HepG2 (cell line): ENCODE measurements around the gene EWSR1. TPM values are rescaled to one million over a fixed set of nuclear protein-coding genes. Genes with fewer than 3 reads are reported as not detected.

Source experiments
- GATA4 ChIP-seq: sonication (generic); IDR thresholded peaks from 2 replicates; pipeline ENCODE4 v1.6.1; 2016; ENCODE audit warnings: antibody characterized with exemption, low read depth, borderline replicate concordance
- NR2C2 ChIP-seq: sonication (generic); formaldehyde crosslinking; IDR thresholded peaks from 2 replicates; pipeline ENCODE4 v1.4.0; 2020; ENCODE audit warnings: missing genetic modification reagents, mild to moderate bottlenecking, moderate library complexity, borderline replicate concordance
- SALL2 ChIP-seq: sonication (generic); formaldehyde crosslinking; IDR thresholded peaks from 2 replicates; pipeline ENCODE4 v1.8.1; 2023; ENCODE audit warnings: mild to moderate bottlenecking, missing genetic modification reagents, inconsistent platforms
- SKI ChIP-seq: fragments of 450-650 bp; IDR thresholded peaks from one replicate; pipeline ENCODE4 v1.6.1; 2018; ENCODE audit warnings: mild to moderate bottlenecking; ENCODE audit not compliant: partially characterized antibody
- TBX2 ChIP-seq: sonication (generic); formaldehyde crosslinking; IDR thresholded peaks from 2 replicates; pipeline ENCODE4 v1.5.0; 2020; ENCODE audit warnings: missing genetic modification reagents, mild to moderate bottlenecking, borderline replicate concordance
- ZFP1 ChIP-seq: IDR thresholded peaks from 2 replicates; pipeline ENCODE4 v1.6.1; 2016
- ZFP36L2 ChIP-seq: sonication (generic); formaldehyde crosslinking; IDR thresholded peaks from 2 replicates; pipeline ENCODE4 v1.4.0; 2020; ENCODE audit warnings: missing genetic modification reagents
- ZFYVE20 ChIP-seq: sonication (generic); formaldehyde crosslinking; IDR thresholded peaks from 2 replicates; pipeline ENCODE4 v1.8.0; 2023; ENCODE audit warnings: low read depth, mild to moderate bottlenecking, moderate library complexity, missing genetic modification reagents, borderline replicate concordance
- ZNF12 ChIP-seq: sonication (generic); formaldehyde crosslinking; IDR thresholded peaks from 2 replicates; pipeline ENCODE4 v1.5.0; 2020; ENCODE audit warnings: missing genetic modification reagents
- ZNF235 ChIP-seq: sonication (generic); formaldehyde crosslinking; IDR thresholded peaks from 2 replicates; pipeline ENCODE4 v1.8.1; 2023; ENCODE audit warnings: mild to moderate bottlenecking, missing genetic modification reagents, borderline replicate concordance
- ZNF337 ChIP-seq: sonication (generic); formaldehyde crosslinking; IDR thresholded peaks from 2 replicates; pipeline ENCODE4 v1.5.1; 2020; ENCODE audit warnings: missing genetic modification reagents, low read depth, mild to moderate bottlenecking, borderline replicate concordance
- ZNF563 ChIP-seq: sonication (generic); formaldehyde crosslinking; IDR thresholded peaks from 2 replicates; pipeline ENCODE4 v1.8.0; 2022; ENCODE audit warnings: mild to moderate bottlenecking, moderate library complexity, missing genetic modification reagents
- ZNF616 ChIP-seq: sonication (generic); formaldehyde crosslinking; IDR thresholded peaks from 2 replicates; pipeline ENCODE4 v1.5.0; 2020; ENCODE audit warnings: low read depth, mild to moderate bottlenecking, missing genetic modification reagents
- polyA plus RNA-seq, 8 experiments: library from polyadenylated mRNA; depleted of rRNA in 3 of 8; stranded (reverse) in 7 of 8; unstranded in 1 of 8; fragments of >200 nt; fragmentation: Illumina TruSeq in 4 of 8; extraction: Trizol in 4 of 8; gene quantifications; 2 replicates each; pipeline versions ENCODE4 v1.2.1 to v1.2.3, GENCODE V29; 2011 to 2016; ENCODE audit warnings: low read depth in 4 of 8, missing spikeins in 1 of 8, mixed read lengths in 1 of 8; ENCODE audit not compliant: insufficient read depth in 1 of 8
- total RNA-seq, 5 experiments: library from RNA; depleted of rRNA; stranded (reverse); fragments of >200 nt; fragmentation: Illumina TruSeq; extraction: Trizol; gene quantifications; 2 replicates each; pipeline ENCODE4 v1.2.3, GENCODE V29; 2016; ENCODE audit warnings: low read depth in 1 of 5
- TF ChIP-seq, protein P1 (sequence below): sonication (generic); formaldehyde crosslinking; IDR thresholded peaks from 2 replicates; pipeline ENCODE4 v1.4.0; 2020; ENCODE audit warnings: missing genetic modification reagents
- TF ChIP-seq, protein P2 (sequence below): sonication (generic); formaldehyde crosslinking; IDR thresholded peaks from 2 replicates; pipeline ENCODE4 v1.4.0; 2020; ENCODE audit warnings: mild to moderate bottlenecking, missing genetic modification reagents, borderline replicate concordance
- TF ChIP-seq, protein P3 (sequence below): IDR thresholded peaks from 2 replicates; pipeline ENCODE4 v1.6.1; 2016; ENCODE audit warnings: mild to moderate bottlenecking, missing biosample characterization, missing genetic modification reagents
- TF ChIP-seq, protein P4 (sequence below): sonication (generic); formaldehyde crosslinking; IDR thresholded peaks from 2 replicates; pipeline ENCODE4 v1.4.0; 2020; ENCODE audit warnings: mild to moderate bottlenecking, missing genetic modification reagents
- TF ChIP-seq, protein P5 (sequence below): sonication (generic); formaldehyde crosslinking; IDR thresholded peaks from 2 replicates; pipeline ENCODE4 v1.4.0; 2020; ENCODE audit warnings: missing genetic modification reagents, borderline replicate concordance

The EWSR1 gene
- total and polyA plus RNA-seq, 2 of the 13 experiments (the other 11 are each of a cell fraction or from before 2014, with no cell fraction given) = 211 to 326 TPM

DNA sequence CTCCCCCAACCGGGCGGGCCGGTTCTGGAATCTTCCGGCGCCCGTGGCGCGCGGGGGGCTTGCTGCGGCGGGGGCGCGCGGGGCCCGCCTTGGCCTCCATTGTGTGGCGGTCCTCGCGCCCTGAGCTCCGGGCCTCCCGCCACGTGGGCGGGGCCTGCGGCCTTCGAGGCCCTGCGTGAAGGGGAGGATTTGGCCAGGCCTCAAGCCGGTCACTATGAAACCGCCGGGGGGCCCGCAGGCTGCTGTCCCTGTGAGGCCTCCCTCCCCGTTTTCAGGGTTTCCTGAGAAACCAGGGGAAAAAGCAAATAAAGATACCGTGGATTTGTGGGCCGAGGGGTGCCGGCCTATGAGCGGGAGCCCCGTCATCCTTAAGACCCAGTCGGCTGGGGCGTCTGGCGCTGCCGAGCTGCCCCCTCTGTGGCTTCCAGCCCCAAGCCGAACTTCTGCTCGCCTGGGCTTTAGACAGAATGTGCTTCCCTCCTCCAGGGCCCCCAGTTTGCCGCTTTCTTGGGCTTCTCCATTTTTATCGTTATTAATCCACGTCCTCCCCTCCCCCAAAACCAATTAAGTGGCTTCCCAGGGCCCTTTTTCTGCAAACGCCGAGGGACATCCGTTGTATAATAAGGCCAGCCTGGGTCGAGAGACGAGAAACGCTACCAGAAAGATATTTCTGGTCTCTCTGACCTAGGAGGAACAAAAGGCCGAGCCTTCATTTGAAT lies 602 bp downstream of the EWSR1 start (continued):
- TF ChIP-seq ZNF337 (CRISPR knock-in tag) = no peak
- no peak for TF ChIP-seq SKI
- no peak for TF ChIP-seq GATA4
- TF ChIP-seq, protein P1, sequence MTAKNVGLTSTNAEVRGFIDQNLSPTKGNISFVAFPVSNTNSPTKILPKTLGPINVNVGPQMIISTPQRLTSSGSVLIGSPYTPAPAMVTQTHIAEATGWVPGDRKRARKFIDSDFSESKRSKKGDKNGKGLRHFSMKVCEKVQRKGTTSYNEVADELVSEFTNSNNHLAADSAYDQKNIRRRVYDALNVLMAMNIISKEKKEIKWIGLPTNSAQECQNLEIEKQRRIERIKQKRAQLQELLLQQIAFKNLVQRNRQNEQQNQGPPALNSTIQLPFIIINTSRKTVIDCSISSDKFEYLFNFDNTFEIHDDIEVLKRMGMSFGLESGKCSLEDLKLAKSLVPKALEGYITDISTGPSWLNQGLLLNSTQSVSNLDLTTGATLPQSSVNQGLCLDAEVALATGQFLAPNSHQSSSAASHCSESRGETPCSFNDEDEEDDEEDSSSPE (CRISPR knock-in tag) = peak; percentile 77; the same call in 1 of the 2 replicates
- TF ChIP-seq, protein P2, sequence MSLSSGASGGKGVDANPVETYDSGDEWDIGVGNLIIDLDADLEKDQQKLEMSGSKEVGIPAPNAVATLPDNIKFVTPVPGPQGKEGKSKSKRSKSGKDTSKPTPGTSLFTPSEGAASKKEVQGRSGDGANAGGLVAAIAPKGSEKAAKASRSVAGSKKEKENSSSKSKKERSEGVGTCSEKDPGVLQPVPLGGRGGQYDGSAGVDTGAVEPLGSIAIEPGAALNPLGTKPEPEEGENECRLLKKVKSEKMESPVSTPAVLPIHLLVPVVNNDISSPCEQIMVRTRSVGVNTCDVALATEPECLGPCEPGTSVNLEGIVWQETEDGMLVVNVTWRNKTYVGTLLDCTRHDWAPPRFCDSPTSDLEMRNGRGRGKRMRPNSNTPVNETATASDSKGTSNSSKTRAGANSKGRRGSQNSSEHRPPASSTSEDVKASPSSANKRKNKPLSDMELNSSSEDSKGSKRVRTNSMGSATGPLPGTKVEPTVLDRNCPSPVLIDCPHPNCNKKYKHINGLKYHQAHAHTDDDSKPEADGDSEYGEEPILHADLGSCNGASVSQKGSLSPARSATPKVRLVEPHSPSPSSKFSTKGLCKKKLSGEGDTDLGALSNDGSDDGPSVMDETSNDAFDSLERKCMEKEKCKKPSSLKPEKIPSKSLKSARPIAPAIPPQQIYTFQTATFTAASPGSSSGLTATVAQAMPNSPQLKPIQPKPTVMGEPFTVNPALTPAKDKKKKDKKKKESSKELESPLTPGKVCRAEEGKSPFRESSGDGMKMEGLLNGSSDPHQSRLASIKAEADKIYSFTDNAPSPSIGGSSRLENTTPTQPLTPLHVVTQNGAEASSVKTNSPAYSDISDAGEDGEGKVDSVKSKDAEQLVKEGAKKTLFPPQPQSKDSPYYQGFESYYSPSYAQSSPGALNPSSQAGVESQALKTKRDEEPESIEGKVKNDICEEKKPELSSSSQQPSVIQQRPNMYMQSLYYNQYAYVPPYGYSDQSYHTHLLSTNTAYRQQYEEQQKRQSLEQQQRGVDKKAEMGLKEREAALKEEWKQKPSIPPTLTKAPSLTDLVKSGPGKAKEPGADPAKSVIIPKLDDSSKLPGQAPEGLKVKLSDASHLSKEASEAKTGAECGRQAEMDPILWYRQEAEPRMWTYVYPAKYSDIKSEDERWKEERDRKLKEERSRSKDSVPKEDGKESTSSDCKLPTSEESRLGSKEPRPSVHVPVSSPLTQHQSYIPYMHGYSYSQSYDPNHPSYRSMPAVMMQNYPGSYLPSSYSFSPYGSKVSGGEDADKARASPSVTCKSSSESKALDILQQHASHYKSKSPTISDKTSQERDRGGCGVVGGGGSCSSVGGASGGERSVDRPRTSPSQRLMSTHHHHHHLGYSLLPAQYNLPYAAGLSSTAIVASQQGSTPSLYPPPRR (CRISPR knock-in tag) = no peak
- 0 out of 2 replicates have a peak, but pooled peaks have one; percentile 29 for TF ChIP-seq TBX2
- TF ChIP-seq ZNF616 (CRISPR knock-in tag) = no peak
- TF ChIP-seq, protein P3, sequence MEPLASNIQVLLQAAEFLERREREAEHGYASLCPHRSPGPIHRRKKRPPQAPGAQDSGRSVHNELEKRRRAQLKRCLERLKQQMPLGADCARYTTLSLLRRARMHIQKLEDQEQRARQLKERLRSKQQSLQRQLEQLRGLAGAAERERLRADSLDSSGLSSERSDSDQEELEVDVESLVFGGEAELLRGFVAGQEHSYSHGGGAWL (CRISPR knock-in tag) = peak; percentile 79; the same call in 1 of the 2 replicates
- TF ChIP-seq ZNF563 (CRISPR knock-in tag) = peak; percentile 97
- TF ChIP-seq ZNF235 (CRISPR knock-in tag) = no peak
- TF ChIP-seq ZNF12 (CRISPR knock-in tag) = no peak
- TF ChIP-seq SALL2 (CRISPR knock-in tag) = no peak
- TF ChIP-seq ZFP1 (CRISPR knock-in tag) = no peak
- TF ChIP-seq, protein P4, sequence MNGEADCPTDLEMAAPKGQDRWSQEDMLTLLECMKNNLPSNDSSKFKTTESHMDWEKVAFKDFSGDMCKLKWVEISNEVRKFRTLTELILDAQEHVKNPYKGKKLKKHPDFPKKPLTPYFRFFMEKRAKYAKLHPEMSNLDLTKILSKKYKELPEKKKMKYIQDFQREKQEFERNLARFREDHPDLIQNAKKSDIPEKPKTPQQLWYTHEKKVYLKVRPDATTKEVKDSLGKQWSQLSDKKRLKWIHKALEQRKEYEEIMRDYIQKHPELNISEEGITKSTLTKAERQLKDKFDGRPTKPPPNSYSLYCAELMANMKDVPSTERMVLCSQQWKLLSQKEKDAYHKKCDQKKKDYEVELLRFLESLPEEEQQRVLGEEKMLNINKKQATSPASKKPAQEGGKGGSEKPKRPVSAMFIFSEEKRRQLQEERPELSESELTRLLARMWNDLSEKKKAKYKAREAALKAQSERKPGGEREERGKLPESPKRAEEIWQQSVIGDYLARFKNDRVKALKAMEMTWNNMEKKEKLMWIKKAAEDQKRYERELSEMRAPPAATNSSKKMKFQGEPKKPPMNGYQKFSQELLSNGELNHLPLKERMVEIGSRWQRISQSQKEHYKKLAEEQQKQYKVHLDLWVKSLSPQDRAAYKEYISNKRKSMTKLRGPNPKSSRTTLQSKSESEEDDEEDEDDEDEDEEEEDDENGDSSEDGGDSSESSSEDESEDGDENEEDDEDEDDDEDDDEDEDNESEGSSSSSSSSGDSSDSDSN = no peak
- no peak for TF ChIP-seq NR2C2
- no peak for TF ChIP-seq ZFP36L2
- TF ChIP-seq ZFYVE20 (CRISPR knock-in tag) = peak; percentile 83; the same call in 1 of the 2 replicates
- TF ChIP-seq, protein P5, sequence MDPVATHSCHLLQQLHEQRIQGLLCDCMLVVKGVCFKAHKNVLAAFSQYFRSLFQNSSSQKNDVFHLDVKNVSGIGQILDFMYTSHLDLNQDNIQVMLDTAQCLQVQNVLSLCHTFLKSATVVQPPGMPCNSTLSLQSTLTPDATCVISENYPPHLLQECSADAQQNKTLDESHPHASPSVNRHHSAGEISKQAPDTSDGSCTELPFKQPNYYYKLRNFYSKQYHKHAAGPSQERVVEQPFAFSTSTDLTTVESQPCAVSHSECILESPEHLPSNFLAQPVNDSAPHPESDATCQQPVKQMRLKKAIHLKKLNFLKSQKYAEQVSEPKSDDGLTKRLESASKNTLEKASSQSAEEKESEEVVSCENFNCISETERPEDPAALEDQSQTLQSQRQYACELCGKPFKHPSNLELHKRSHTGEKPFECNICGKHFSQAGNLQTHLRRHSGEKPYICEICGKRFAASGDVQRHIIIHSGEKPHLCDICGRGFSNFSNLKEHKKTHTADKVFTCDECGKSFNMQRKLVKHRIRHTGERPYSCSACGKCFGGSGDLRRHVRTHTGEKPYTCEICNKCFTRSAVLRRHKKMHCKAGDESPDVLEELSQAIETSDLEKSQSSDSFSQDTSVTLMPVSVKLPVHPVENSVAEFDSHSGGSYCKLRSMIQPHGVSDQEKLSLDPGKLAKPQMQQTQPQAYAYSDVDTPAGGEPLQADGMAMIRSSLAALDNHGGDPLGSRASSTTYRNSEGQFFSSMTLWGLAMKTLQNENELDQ (CRISPR knock-in tag) = no peak
